Lower lobe of right lung (tissue), 2 donors: Measurements from ENCODE around the gene MEGF11. TPM values are rescaled to one million over a fixed set of nuclear protein-coding genes. Genes with fewer than 3 reads are reported as not detected.

Source experiments
- ATAC-seq, 2 donors: fragments of 200-7000 bp; cut with Tn5 transposase; one replicate each; pipeline ENCODE4 v1.9.1; 2020 to 2022; ENCODE audit warnings: mild to moderate bottlenecking in 2 of 2, moderate library complexity in 2 of 2
- DNase-seq: peaks from one replicate; pipeline ENCODE4 v3.0.0-alpha.2; 2020
- H3K27ac ChIP-seq: fragments of 200-600 bp; one replicate; pipeline ENCODE4 v1.8.0; 2022
- H3K27me3 ChIP-seq: fragments of 200-600 bp; one replicate; pipeline ENCODE4 v1.8.0; 2022; ENCODE audit warnings: low read depth
- H3K36me3 ChIP-seq: fragments of 200-600 bp; one replicate; pipeline ENCODE4 v1.8.0; 2022; ENCODE audit warnings: mild to moderate bottlenecking
- H3K4me1 ChIP-seq: fragments of 200-600 bp; one replicate; pipeline ENCODE4 v1.8.0; 2022
- H3K4me3 ChIP-seq: fragments of 200-600 bp; one replicate; pipeline ENCODE4 v1.8.0; 2022; ENCODE audit warnings: mild to moderate bottlenecking
- H3K9me3 ChIP-seq: fragments of 200-600 bp; one replicate; pipeline ENCODE4 v1.8.0; 2022
- CTCF ChIP-seq: fragments of 200-600 bp; IDR thresholded peaks from one replicate; pipeline ENCODE4 v1.8.0; 2022; ENCODE audit warnings: antibody characterized with exemption, mild to moderate bottlenecking
- intact Hi-C: fragments of 100-400 bp; cut with DNase I; formaldehyde crosslinking; loops from one replicate; pipeline ENCODE4 v1.11.0; 2022
- total RNA-seq: library from RNA; stranded (reverse); fragmentation: NEBNext Ultra II Directional; extraction: Animal tissue kit (Norgen Biotek cat#: 25700); gene quantifications from one replicate; pipeline ENCODE4 v1.2.1, GENCODE V29; 2021
- donor health status: DM: no; HTN: yes; CAD: no; lungs with severe emphysema.

Gene MEGF11
- total RNA-seq, 1 donor from 2014 or later: not detected

DNA sequence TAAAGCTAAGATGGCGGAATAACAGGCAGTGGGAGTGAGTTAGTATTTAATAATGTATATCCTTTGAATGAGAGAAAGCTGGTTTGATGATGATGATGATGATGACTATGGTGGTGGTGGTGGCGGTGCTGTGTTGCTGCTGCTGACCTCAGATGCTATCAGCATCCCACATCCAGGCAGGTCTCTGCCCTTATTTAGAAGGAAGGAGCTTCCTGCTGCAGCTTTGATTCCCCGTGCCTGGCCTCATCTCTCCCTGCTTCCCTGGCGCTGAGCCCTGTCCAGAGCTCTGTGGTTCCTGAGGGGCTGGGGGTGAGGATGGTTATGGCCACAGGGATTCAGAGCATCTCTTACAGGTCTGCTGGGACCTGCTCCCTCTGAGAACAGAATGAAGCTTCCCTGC, 311.1 kb downstream of the MEGF11 start:
- H3K27ac ChIP-seq: no peak overlapping the region
- ATAC-seq (no peak), DNase-seq (no peak)
- TF ChIP-seq CTCF: no peak
- intact Hi-C loops: no loop called here
- peaks cover 6% of the 10 kb centered on the region for H3K4me1 ChIP-seq
- no peaks in the 10 kb centered on the region for H3K36me3 ChIP-seq
- no peak overlapping the region for H3K4me3 ChIP-seq
- no peaks in the 10 kb centered on the region for H3K27me3 ChIP-seq
- no peaks in the 10 kb centered on the region for H3K9me3 ChIP-seq

- Histone ChIP-seq H3K36me3 (no peaks in the 10 kb centered on the region), H3K4me1 (peaks cover 6% of the 10 kb centered on the region), H3K27me3 (no peaks in the 10 kb centered on the region), H3K4me3 (no peak overlapping the region), H3K9me3 (no peaks in the 10 kb centered on the region), H3K27ac (no peak overlapping the region)
- no peak for DNase-seq
- ATAC-seq: peak in 1 of 2 donors; percentile 52
- intact Hi-C loops: no loop called here
- TF ChIP-seq CTCF: no peak
Observed at GRCh38 chr15:65940618-65940909, 313.0 kb downstream of the MEGF11 start.

GRCh38 chr15:65939901-65940617, 313.5 kb downstream of the MEGF11 start:
- H3K4me1 ChIP-seq: peaks cover 6% of the 10 kb centered on the region
- DNase-seq (no peak), ATAC-seq (peak; percentile 85 to 89)
- intact Hi-C loops: no loop called here
- H3K4me3 ChIP-seq: no peak overlapping the region
- no peaks in the 10 kb centered on the region for H3K27me3 ChIP-seq
- no peak for TF ChIP-seq CTCF
- H3K9me3 ChIP-seq: no peaks in the 10 kb centered on the region
- H3K27ac ChIP-seq: no peak overlapping the region
- no peaks in the 10 kb centered on the region for H3K36me3 ChIP-seq

DNA sequence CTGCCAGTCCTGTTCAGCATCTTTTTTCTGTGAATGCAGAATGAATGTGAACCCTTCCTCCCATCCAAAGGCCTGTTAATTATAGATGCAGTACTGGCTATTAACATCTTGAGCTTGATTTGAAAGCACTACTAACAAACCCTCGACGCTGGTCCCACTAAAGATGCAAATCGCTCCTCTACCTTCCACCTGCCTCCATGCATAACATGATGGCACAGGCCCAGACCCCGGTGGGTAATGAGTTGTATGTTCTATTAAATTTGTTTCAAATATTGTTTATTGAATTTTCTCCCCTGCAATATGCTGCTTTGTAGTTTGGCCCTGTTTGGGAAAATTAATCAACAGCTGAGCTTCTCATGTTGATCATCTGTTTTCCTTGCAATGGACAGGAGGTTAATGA, 314.9 kb downstream of the MEGF11 start:
- no peak for TF ChIP-seq CTCF
- no peak for DNase-seq
- H3K27me3 ChIP-seq: no peaks in the 10 kb centered on the region
- ATAC-seq: no peak
- intact Hi-C loops: no loop called here
- H3K9me3 ChIP-seq: no peaks in the 10 kb centered on the region
- H3K4me3 ChIP-seq: no peak overlapping the region
- H3K36me3 ChIP-seq: no peaks in the 10 kb centered on the region
- H3K4me1 ChIP-seq: peaks cover 6% of the 10 kb centered on the region
- no peak overlapping the region for H3K27ac ChIP-seq

DNA sequence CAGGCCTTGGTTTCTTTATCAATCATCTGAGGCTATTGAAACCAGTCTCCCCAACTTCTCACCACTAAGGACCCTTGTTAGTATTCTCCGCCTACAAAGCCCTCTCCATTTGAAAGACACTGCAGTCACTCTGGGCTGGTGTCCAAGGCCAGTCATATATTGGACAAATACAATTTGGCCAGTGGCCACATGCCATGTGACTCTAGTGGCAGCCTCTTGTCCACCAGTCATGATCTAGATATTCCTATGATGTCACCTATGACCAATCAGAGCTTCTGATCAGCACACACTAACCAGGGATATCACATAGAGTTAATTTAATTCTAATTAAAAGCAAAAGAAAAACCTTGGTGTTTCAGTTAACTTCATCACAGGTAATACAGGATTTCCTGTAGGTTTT, 316.1 kb downstream of the MEGF11 start:
- Histone ChIP-seq H3K27ac (no peak overlapping the region), H3K4me1 (peaks cover 6% of the 10 kb centered on the region), H3K9me3 (no peaks in the 10 kb centered on the region), H3K27me3 (no peaks in the 10 kb centered on the region), H3K4me3 (no peak overlapping the region), H3K36me3 (no peaks in the 10 kb centered on the region)
- no peak for TF ChIP-seq CTCF
- no peak for ATAC-seq
- no peak for DNase-seq
- intact Hi-C loops: no loop called here
